IMR-90 (cell line): ENCODE measurements around the gene MDFI. TPM values are rescaled to one million over a fixed set of nuclear protein-coding genes. Genes with fewer than 3 reads are reported as not detected.

Experiments
- ATAC-seq: fragments of 200-7000 bp; cut with Tn5 transposase; 2 replicates; pipeline ENCODE4 v1.9.1; 2020; ENCODE audit warnings: low read depth, mild to moderate bottlenecking, moderate library complexity
- BruUV-seq: library from RNA; stranded (reverse); fragments of 400-500 nt; replicated peaks from 2 replicates; lab custom pipeline; 2021; lab: Mats Ljungman, UMichigan
- CTCF ChIA-PET: fragments of 300-600 bp; formaldehyde crosslinking; extraction: SDS; loops from one replicate; lab custom pipeline; 2021; ENCODE audit warnings: antibody characterized with exemption; lab: Yijun Ruan, JAX
- POLR2A ChIA-PET: fragments of 300-600 bp; sonication (Branson Sonifier 250); formaldehyde crosslinking; loops from one replicate; lab custom pipeline; 2022; ENCODE audit warnings: antibody characterized with exemption; ENCODE audit not compliant: unreplicated experiment; lab: Charles Lee
- DNase-seq: peaks from one replicate; pipeline ENCODE4 v3.0.0; 2013
- H2AFZ ChIP-seq: replicated peaks from 2 replicates; pipeline ENCODE3; 2013; ENCODE audit warnings: low read length, mild to moderate bottlenecking; ENCODE audit not compliant: poor library complexity
- H2AK5ac ChIP-seq: 2 replicates; pipeline ENCODE4 v1.6.1; 2013; ENCODE audit warnings: low read depth, low read length, inconsistent platforms
- H2AK9ac ChIP-seq: replicated peaks from 2 replicates; pipeline ENCODE3; 2013; ENCODE audit warnings: mild to moderate bottlenecking, low read depth, low read length, moderate library complexity; ENCODE audit not compliant: poor library complexity
- H2BK120ac ChIP-seq: 2 replicates; pipeline ENCODE4 v1.6.1; 2013; ENCODE audit warnings: low read depth, low read length, inconsistent platforms
- H2BK15ac ChIP-seq: 3 replicates; pipeline ENCODE4 v1.6.1; 2013; ENCODE audit warnings: low read depth, low read length, inconsistent platforms
- H2BK20ac ChIP-seq: 2 replicates; pipeline ENCODE4 v1.6.1; 2013; ENCODE audit warnings: low read depth, mild to moderate bottlenecking, inconsistent platforms, low read length, moderate library complexity
- H2BK5ac ChIP-seq: 2 replicates; pipeline ENCODE4 v1.6.1; 2013; ENCODE audit warnings: mild to moderate bottlenecking, low read depth, low read length, inconsistent platforms; ENCODE audit not compliant: poor library complexity, severe bottlenecking
- H3K14ac ChIP-seq: replicated peaks from 2 replicates; pipeline ENCODE4 v1.6.1; 2013; ENCODE audit warnings: low read depth, low read length, inconsistent platforms
- H3K18ac ChIP-seq: 2 replicates; pipeline ENCODE4 v1.6.1; 2013; ENCODE audit warnings: low read depth, low read length, control low read depth
- H3K23ac ChIP-seq: 2 replicates; pipeline ENCODE4 v1.6.1; 2013; ENCODE audit warnings: low read depth, low read length, inconsistent platforms
- H3K27ac ChIP-seq: 2 replicates; pipeline ENCODE4 v1.5.1; 2013; ENCODE audit warnings: mild to moderate bottlenecking, control low read depth, low read length; ENCODE audit not compliant: insufficient read depth
- H3K27me3 ChIP-seq: 2 replicates; pipeline ENCODE4 v1.6.1; 2013; ENCODE audit warnings: low read length; ENCODE audit not compliant: control insufficient read depth, insufficient read depth
- H3K36me3 ChIP-seq: 2 replicates; pipeline ENCODE4 v1.6.1; 2013; ENCODE audit warnings: low read length, mixed read lengths; ENCODE audit not compliant: control insufficient read depth, insufficient read depth
- H3K4ac ChIP-seq: 2 replicates; pipeline ENCODE4 v1.6.1; 2013; ENCODE audit warnings: low read depth, low read length, inconsistent platforms
- H3K4me1 ChIP-seq: 2 replicates; pipeline ENCODE4 v1.6.1; 2013; ENCODE audit warnings: low read length, mixed read lengths; ENCODE audit not compliant: control insufficient read depth, insufficient read depth
- H3K4me2 ChIP-seq: 2 replicates; pipeline ENCODE4 v1.6.1; 2013; ENCODE audit warnings: low read depth, mild to moderate bottlenecking, control low read depth, low read length, moderate library complexity
- H3K4me3 ChIP-seq: 2 replicates; pipeline ENCODE4 v1.5.1; 2013; ENCODE audit warnings: low read depth, mild to moderate bottlenecking, control low read depth, low read length, moderate library complexity; ENCODE audit not compliant: insufficient read depth
- H3K56ac ChIP-seq: 2 replicates; pipeline ENCODE4 v1.6.1; 2013; ENCODE audit warnings: low read length, inconsistent platforms; ENCODE audit not compliant: insufficient read depth; ENCODE audit errors: extremely low read depth
- H3K79me1 ChIP-seq, 2 experiments: 2 replicates each; pipeline ENCODE4 v1.6.1; 2013; ENCODE audit warnings: low read length in 2 of 2, inconsistent platforms in 1 of 2, low read depth in 1 of 2
- H3K9ac ChIP-seq: 2 replicates; pipeline ENCODE4 v1.6.1; 2013; ENCODE audit warnings: low read depth, low read length, control low read depth
- H3K9me1 ChIP-seq: 2 replicates; pipeline ENCODE4 v1.6.1; 2013; ENCODE audit warnings: low read length, inconsistent platforms; ENCODE audit not compliant: insufficient read depth
- H3K9me3 ChIP-seq: 2 replicates; pipeline ENCODE4 v1.6.1; 2013; ENCODE audit warnings: low read length; ENCODE audit not compliant: control insufficient read depth, insufficient read depth
- H4K20me1 ChIP-seq: 2 replicates; pipeline ENCODE4 v1.6.1; 2013; ENCODE audit warnings: low read length, inconsistent platforms; ENCODE audit not compliant: insufficient read depth
- H4K5ac ChIP-seq: 2 replicates; pipeline ENCODE4 v1.6.1; 2013; ENCODE audit warnings: mild to moderate bottlenecking, low read depth, low read length, control low read depth
- H4K8ac ChIP-seq, 2 experiments: 2 replicates each; pipeline ENCODE4 v1.6.1; 2013; ENCODE audit warnings: low read depth in 2 of 2, low read length in 2 of 2, control low read depth in 1 of 2, inconsistent platforms in 1 of 2
- H4K91ac ChIP-seq: 2 replicates; pipeline ENCODE4 v1.6.1; 2013; ENCODE audit warnings: low read depth, low read length, inconsistent platforms; ENCODE audit not compliant: insufficient read depth
- CEBPB ChIP-seq: IDR thresholded peaks from 2 replicates; pipeline ENCODE4 v1.6.1; 2012; ENCODE audit warnings: low read depth, low read length, improper control_type of control experiment
- CHD1 ChIP-seq: IDR thresholded peaks from 2 replicates; pipeline ENCODE4 v1.6.1; 2012; ENCODE audit warnings: low read depth, low read length, improper control_type of control experiment
- MXI1 ChIP-seq: IDR thresholded peaks from 2 replicates; pipeline ENCODE4 v1.6.1; 2012; ENCODE audit warnings: low read depth, mild to moderate bottlenecking, low read length, moderate library complexity, borderline replicate concordance
- WGBS, 2 experiments: methylation state at CpG; one replicate each; pipeline versions ENCODE4 v1.1.5 to v1.1.7; 2013; ENCODE audit warnings: missing lambda C conversion rate in 2 of 2; ENCODE audit not compliant: insufficient read length in 1 of 2; ENCODE audit errors: extremely low coverage in 2 of 2; 5-methylcytosine and 5-hydroxymethylcytosine counted together
- dilution Hi-C: fragments of 300-500 bp; cut with HindIII; formaldehyde crosslinking; loops from one replicate; pipeline ENCODE4 v1.14.3; 2018; ENCODE audit warnings: low sequenced_read_pairs; ENCODE audit not compliant: unreplicated experiment
- in situ Hi-C: fragments of 300-500 bp; cut with MboI; formaldehyde crosslinking; loops from 3 replicates; pipeline ENCODE4 v1.14.3; 2019; ENCODE audit warnings: low sequenced_read_pairs, inconsistent platforms, mixed read lengths
- intact Hi-C: fragments of 100-400 bp; cut with micrococcal nuclease; formaldehyde crosslinking; loops from 2 replicates; pipeline ENCODE4 v1.10.0; 2022
- polyA plus RNA-seq, 3 experiments: library from polyadenylated mRNA; depleted of rRNA; stranded (reverse); fragments of >200 nt; gene quantifications; 2 replicates each; pipeline ENCODE4 v1.2.3, GENCODE V29; 2012; ENCODE audit warnings: low replicate concordance in 1 of 3
- total RNA-seq: library from RNA; depleted of rRNA; stranded (reverse); fragments of >200 nt; gene quantifications from 2 replicates; pipeline ENCODE4 v1.2.3, GENCODE V29; 2012

The MDFI gene
- total and polyA plus RNA-seq, 2 of the 4 experiments (the other 2 are of a cell fraction), result 0.18 to 0.29 TPM

DNA sequence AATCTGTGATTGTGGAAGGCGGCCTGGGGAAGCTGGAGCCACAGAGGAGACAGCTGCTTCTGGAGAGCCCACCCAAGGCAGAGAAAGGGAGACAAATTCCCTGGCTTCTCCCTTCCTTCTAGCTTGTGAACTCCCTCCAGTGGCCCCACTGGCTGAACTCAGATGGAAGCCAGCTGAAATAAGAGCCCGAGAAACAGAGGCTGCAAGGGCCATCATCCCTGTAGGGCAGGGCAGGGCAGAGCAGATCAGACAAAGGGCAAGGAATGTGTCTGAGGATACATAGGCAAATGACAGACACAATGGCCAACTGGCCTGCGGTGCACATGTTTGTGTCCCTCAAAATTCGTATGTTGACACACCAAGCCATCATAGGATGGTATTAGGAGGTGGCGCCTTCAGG is 25.3 kb downstream of the MDFI start:
- Histone ChIP-seq H3K4me2 (no peak overlapping the region), H2BK15ac (no peak overlapping the region), H3K9ac (no peak overlapping the region), H3K4me3 (no peak overlapping the region), H2BK20ac (no peak overlapping the region), H3K4me1 (no peaks in the 10 kb centered on the region), H3K27me3 (peaks cover 40% of the 10 kb centered on the region), H2BK5ac (no peak overlapping the region), H3K36me3 (no peaks in the 10 kb centered on the region), H3K9me3 (no peaks in the 10 kb centered on the region), H2AK9ac (no peak overlapping the region), H3K4ac (no peak overlapping the region), H3K18ac (no peak overlapping the region), H3K56ac (no peak overlapping the region), H2AFZ (no peak overlapping the region), H3K79me1 (no peaks in the 10 kb centered on the region), H4K20me1 (no peaks in the 10 kb centered on the region), H3K9me1 (no peaks in the 10 kb centered on the region), H2BK120ac (no peak overlapping the region), H4K8ac (no peak overlapping the region), H3K23ac (no peak overlapping the region), H2AK5ac (no peak overlapping the region), H3K14ac (no peak overlapping the region), H3K27ac (no peak overlapping the region), H4K91ac (no peak overlapping the region), H4K5ac (no peak overlapping the region)
- intact Hi-C loops (no loop called here), dilution Hi-C loops (no loop called here), in situ Hi-C loops (no loop called here)
- DNase-seq, result no peak
- ChIA-PET CTCF (no interaction called here), POLR2A (no interaction called here)
- no peak for ATAC-seq
- WGBS, 2 experiments, result 33% methylated on average over 3 of the region's 5 CpGs; no CpG with 5 or more reads in 1 of the 2 experiments
- no TSS peak for BruUV-seq
- TF ChIP-seq MXI1, result no peak
- TF ChIP-seq CEBPB, result no peak
- no peak for TF ChIP-seq CHD1
